Iris pigment epithelial cell (primary cell): ENCODE results near the gene OR1D5.
"Not testable (repeated sequence)": the region's sequence is repeated elsewhere in the genome, so short reads cannot be mapped to it uniquely, and the experiment has no call there.

ENCODE experiments used
- DNase-seq: peaks from one replicate; pipeline ENCODE4 v3.0.0-alpha.2; 2011; ENCODE audit warnings: low read depth

OR1D5 gene

GRCh38 chr17:3032258-3033247, 30.9 kb downstream of the OR1D5 start:
- DNase-seq: no peak

GRCh38 chr17:3030852-3031470, 32.4 kb downstream of the OR1D5 start:
- DNase-seq: not testable (repeated sequence)

- DNase-seq: peak; percentile 86
Measured at GRCh38 chr17:3030096-3030495, 33.3 kb downstream of the OR1D5 start.

GRCh38 chr17:3029213-3029913, 34.0 kb downstream of the OR1D5 start:
- DNase-seq: no peak

- DNase-seq: no peak
Measured at GRCh38 chr17:3027786-3028532, 35.4 kb downstream of the OR1D5 start.

- DNase-seq: no peak
Measured at GRCh38 chr17:3026856-3027751, 36.3 kb downstream of the OR1D5 start.

- DNase-seq: no peak
Measured at GRCh38 chr17:3026125-3026855, 37.1 kb downstream of the OR1D5 start.

GRCh38 chr17:3025421-3026124, 37.8 kb downstream of the OR1D5 start:
- no peak for DNase-seq

GRCh38 chr17:3024346-3024745, 39.1 kb downstream of the OR1D5 start:
- no peak for DNase-seq

- DNase-seq: no peak
Measured at GRCh38 chr17:3022197-3022596, 41.2 kb downstream of the OR1D5 start.

- no peak for DNase-seq
Measured at GRCh38 chr17:3020381-3020780, 43.0 kb downstream of the OR1D5 start.

GRCh38 chr17:3019761-3020160, 43.6 kb downstream of the OR1D5 start:
- no peak for DNase-seq

GRCh38 chr17:3017936-3018335, 45.5 kb downstream of the OR1D5 start:
- DNase-seq: no peak

- DNase-seq: no peak
Measured at GRCh38 chr17:3015890-3016289, 47.5 kb downstream of the OR1D5 start.

- DNase-seq: peak; percentile 55
Measured at GRCh38 chr17:3012926-3013581, 50.4 kb downstream of the OR1D5 start.
